ENCODE measurements around the gene SLC29A3.
"Not testable (repeated sequence)": the region's sequence is repeated elsewhere in the genome, so short reads cannot be mapped to it uniquely, and the experiment has no call there.

Gene SLC29A3

DNA sequence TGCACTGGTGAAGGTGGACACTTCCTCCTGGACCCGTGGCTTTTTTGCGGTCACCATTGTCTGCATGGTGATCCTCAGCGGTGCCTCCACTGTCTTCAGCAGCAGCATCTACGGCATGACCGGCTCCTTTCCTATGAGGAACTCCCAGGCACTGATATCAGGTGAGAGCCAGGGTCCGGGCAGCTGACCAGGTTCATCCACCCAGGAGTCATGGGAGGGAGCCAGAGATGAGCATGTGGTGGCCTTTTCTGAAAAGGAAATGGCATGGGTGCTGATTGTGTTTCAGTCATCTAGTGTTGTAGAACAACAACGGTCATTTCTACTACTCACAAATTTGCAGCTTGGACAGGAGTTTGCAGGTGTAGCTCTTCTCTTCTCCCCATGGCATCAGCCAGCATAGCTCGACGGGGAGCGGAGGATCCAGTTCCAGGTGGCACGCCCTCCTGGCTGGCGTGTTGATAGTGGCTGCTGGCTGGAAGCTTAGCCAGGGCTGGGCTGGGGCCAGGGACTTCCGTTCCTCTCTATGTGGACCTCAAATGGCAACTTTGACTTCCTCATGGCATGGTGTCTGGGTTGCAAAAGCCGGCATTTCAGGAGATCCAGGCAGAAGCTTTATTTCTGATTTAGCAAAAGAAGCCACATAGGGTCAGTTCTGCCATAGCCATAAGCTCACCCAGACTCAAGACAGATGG lies 32.7 kb downstream of the SLC29A3 start:
- H3K9me3 ChIP-seq (ENCODE audit: control insufficient read depth, low read length), result no peaks in the 10 kb centered on the region
- DNase-seq (ENCODE audit: low read depth), result no peak
- H3K4me1 ChIP-seq (ENCODE audit: control insufficient read depth, insufficient read depth, low read length), result no peaks in the 10 kb centered on the region
- H3K4me3 ChIP-seq (ENCODE audit: low read length), result no peak overlapping the region
- H3K36me3 ChIP-seq (ENCODE audit: control insufficient read depth, insufficient read depth, low read length, severe bottlenecking), result no peaks in the 10 kb centered on the region
- H3K9ac ChIP-seq (ENCODE audit: low read length), result no peak overlapping the region
- H3K27me3 ChIP-seq (replicated peaks; ENCODE audit: control insufficient read depth, insufficient read depth, low read length), result no peaks in the 10 kb centered on the region

DNA sequence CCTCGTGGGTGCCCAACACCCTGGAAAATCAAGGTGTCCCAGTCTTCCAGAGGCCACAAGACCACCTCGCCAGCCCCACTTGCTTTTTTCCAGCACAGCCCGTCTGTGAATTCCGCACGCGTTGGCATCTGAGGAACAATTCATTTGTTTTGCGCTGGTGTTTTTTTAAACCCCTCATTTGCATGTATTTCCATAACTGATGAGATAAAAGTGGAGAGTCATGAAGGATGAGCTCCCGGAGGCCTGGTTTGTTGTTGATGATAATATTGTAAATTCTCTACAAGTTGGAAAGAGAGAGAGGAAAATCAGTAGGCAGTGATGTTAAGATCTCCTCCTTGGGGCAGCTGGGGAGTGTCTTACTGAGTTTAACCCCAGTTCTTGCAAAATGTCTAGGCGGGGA lies 34.6 kb downstream of the SLC29A3 start:
- Histone ChIP-seq H3K4me3 (ENCODE audit: low read length) (no peak overlapping the region), H3K36me3 (ENCODE audit: control insufficient read depth, insufficient read depth, low read length, severe bottlenecking) (no peaks in the 10 kb centered on the region), H3K9ac (ENCODE audit: low read length) (no peak overlapping the region), H3K9me3 (ENCODE audit: control insufficient read depth, low read length) (no peaks in the 10 kb centered on the region), H3K27me3 (replicated peaks; ENCODE audit: control insufficient read depth, insufficient read depth, low read length) (no peaks in the 10 kb centered on the region), H3K4me1 (ENCODE audit: control insufficient read depth, insufficient read depth, low read length) (no peaks in the 10 kb centered on the region)
- no peak for DNase-seq (ENCODE audit: low read depth)

DNA sequence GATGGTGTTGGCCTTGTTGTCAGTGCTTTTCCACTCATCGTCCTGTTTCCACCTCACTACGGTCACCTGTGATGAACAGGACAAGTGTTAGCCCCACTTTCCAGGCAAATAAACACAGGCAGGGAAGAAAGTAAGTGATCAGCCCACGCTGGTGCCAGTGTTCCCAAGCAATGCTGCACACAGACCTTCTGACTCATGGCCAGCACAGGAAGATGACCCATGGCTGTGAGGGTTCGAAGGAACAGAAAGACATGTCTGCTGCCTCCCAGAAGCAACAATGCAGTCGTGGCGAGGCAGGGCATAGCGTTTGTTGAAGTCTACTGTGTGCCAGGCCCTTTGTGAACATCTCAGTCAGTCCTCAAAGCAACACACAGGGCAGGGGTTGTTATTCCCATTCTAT lies 35.7 kb downstream of the SLC29A3 start:
- peaks cover 6% of the 10 kb centered on the region for H3K4me1 ChIP-seq (ENCODE audit: control insufficient read depth, insufficient read depth, low read length)
- no peak for DNase-seq (ENCODE audit: low read depth)
- no peaks in the 10 kb centered on the region for H3K27me3 ChIP-seq (replicated peaks; ENCODE audit: control insufficient read depth, insufficient read depth, low read length)
- no peak overlapping the region for H3K4me3 ChIP-seq (ENCODE audit: low read length)
- H3K36me3 ChIP-seq (ENCODE audit: control insufficient read depth, insufficient read depth, low read length, severe bottlenecking), result no peaks in the 10 kb centered on the region
- H3K9ac ChIP-seq (ENCODE audit: low read length), result no peak overlapping the region
- H3K9me3 ChIP-seq (ENCODE audit: control insufficient read depth, low read length), result no peaks in the 10 kb centered on the region

DNA sequence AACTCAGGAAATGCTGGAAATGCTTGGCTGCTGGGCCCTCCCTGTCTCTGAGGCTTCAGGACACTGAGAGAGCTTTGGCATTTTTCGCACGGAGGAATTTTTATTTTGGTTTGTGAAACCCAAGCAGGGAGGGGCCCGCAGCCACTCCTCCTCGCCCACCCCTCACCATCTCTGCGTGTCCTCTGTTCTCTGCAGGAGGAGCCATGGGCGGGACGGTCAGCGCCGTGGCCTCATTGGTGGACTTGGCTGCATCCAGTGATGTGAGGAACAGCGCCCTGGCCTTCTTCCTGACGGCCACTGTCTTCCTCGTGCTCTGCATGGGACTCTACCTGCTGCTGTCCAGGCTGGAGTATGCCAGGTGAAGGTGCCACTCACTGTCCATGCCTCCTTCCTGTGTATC lies 36.8 kb downstream of the SLC29A3 start:
- DNase-seq (ENCODE audit: low read depth), result no peak
- H3K36me3 ChIP-seq (ENCODE audit: control insufficient read depth, insufficient read depth, low read length, severe bottlenecking), result no peaks in the 10 kb centered on the region
- no peaks in the 10 kb centered on the region for H3K9me3 ChIP-seq (ENCODE audit: control insufficient read depth, low read length)
- no peak overlapping the region for H3K9ac ChIP-seq (ENCODE audit: low read length)
- no peak overlapping the region for H3K4me3 ChIP-seq (ENCODE audit: low read length)
- no peaks in the 10 kb centered on the region for H3K27me3 ChIP-seq (replicated peaks; ENCODE audit: control insufficient read depth, insufficient read depth, low read length)
- peaks cover 6% of the 10 kb centered on the region for H3K4me1 ChIP-seq (ENCODE audit: control insufficient read depth, insufficient read depth, low read length)

DNA sequence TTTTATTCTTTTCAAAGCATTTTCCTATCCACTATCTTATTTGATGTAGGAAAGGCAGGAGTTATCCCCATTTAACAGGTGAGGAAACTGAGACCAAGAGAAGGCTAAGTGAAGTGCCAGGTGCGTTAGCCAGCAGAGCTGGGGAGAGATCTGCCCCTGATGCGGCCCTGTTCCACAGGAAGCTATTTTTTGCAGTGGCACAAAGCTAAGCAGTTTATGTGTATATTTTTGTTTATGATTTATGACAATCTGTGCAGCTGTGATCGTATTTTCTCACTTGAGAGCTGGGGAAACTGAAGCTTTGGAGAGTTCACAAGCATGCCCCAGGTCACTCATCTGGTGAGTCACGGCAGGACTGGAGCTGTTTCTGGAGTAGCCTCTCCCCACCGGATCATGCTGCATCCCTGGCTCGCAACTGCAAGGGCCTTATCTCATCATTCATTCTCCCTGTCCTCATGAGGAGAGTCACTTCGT lies 38.8 kb downstream of the SLC29A3 start:
- H3K9ac ChIP-seq (ENCODE audit: low read length), result no peak overlapping the region
- H3K4me3 ChIP-seq (ENCODE audit: low read length), result no peak overlapping the region
- no peak for DNase-seq (ENCODE audit: low read depth)
- no peaks in the 10 kb centered on the region for H3K27me3 ChIP-seq (replicated peaks; ENCODE audit: control insufficient read depth, insufficient read depth, low read length)
- H3K9me3 ChIP-seq (ENCODE audit: control insufficient read depth, low read length), result no peaks in the 10 kb centered on the region
- H3K36me3 ChIP-seq (ENCODE audit: control insufficient read depth, insufficient read depth, low read length, severe bottlenecking), result no peaks in the 10 kb centered on the region
- H3K4me1 ChIP-seq (ENCODE audit: control insufficient read depth, insufficient read depth, low read length), result peaks cover 6% of the 10 kb centered on the region

DNA sequence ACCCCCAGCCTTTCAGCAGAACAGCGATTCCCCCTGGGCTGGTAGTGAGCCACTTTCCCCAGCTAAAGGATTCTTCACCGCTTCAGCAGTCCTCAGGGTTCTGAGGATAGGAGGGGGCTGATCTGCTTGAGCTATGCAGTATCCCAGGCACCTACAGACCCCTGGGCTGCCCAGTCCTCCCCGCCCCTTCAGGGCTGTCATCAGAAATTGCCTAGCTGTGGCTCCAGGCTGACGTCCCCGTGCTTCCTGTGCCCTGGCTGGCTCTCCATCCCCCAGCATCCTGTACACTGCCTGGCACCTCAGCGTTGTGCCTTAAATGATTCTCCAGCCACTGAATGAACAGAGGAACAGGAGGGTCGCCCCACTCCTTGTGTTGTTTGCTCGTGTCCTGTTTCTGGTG lies 39.2 kb downstream of the SLC29A3 start:
- no peaks in the 10 kb centered on the region for H3K27me3 ChIP-seq (replicated peaks; ENCODE audit: control insufficient read depth, insufficient read depth, low read length)
- H3K9ac ChIP-seq (ENCODE audit: low read length), result no peak overlapping the region
- no peaks in the 10 kb centered on the region for H3K9me3 ChIP-seq (ENCODE audit: control insufficient read depth, low read length)
- peaks cover 6% of the 10 kb centered on the region for H3K4me1 ChIP-seq (ENCODE audit: control insufficient read depth, insufficient read depth, low read length)
- no peaks in the 10 kb centered on the region for H3K36me3 ChIP-seq (ENCODE audit: control insufficient read depth, insufficient read depth, low read length, severe bottlenecking)
- DNase-seq (ENCODE audit: low read depth), result no peak
- H3K4me3 ChIP-seq (ENCODE audit: low read length), result no peak overlapping the region

DNA sequence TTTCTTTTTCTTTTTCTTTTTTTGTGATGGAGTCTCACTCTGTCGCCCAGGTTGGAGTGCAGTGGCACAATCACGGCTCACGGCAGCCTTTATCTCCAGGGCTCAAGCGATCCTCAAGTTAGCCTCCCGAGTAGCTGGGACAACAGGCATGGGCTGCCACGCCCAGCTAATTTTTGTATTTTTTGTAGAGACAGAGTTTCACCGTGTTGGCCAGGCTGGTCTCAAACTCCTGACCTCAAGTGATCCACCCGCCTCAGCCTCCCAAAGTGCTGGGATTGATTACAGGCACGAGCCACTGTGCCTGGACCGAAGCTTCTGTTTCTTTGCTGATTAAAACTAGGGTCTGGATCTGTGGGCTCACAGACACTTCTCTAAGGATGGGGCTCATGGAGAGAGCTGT lies 39.8 kb downstream of the SLC29A3 start:
- not testable (repeated sequence) for DNase-seq (ENCODE audit: low read depth); H3K4me3 ChIP-seq (ENCODE audit: low read length); H3K9ac ChIP-seq (ENCODE audit: low read length); H3K9me3 ChIP-seq (ENCODE audit: control insufficient read depth, low read length); H3K27me3 ChIP-seq (replicated peaks; ENCODE audit: control insufficient read depth, insufficient read depth, low read length); H3K4me1 ChIP-seq (ENCODE audit: control insufficient read depth, insufficient read depth, low read length); H3K36me3 ChIP-seq (ENCODE audit: control insufficient read depth, insufficient read depth, low read length, severe bottlenecking)

DNA sequence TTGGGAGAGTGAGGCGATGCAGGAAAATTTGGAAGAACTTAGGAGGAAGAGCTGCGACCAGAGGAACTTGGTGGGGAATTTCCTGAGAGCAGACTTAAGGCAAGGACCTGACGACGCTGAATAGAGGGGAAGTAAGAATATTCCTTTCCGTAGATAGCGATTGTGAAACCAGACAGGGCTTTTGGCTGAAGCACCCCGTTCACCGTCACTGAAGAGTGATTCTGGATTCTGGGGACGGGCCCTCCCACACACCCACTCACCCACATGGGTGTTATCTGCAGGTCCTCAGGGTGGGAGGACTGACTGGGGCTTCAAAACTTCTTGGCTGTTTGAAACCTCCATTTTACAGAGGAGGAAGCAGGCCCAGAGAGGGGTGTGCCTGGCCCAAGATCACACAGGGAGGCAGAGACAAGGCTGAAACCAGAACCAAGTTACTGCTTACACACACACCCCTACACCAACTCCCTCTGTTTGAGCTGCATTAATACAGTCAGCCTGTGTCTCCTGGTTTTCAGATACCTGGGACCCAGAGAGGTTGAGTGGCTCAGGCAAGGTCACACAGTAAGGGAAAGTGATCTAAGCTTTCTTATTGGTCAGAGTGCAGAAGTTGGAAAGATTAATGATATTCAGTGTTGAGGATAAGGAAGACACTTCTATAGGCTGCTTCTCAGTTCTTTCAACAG lies 40.4 kb downstream of the SLC29A3 start:
- Histone ChIP-seq H3K36me3 (ENCODE audit: control insufficient read depth, insufficient read depth, low read length, severe bottlenecking) (no peaks in the 10 kb centered on the region), H3K4me1 (ENCODE audit: control insufficient read depth, insufficient read depth, low read length) (peaks cover 6% of the 10 kb centered on the region), H3K9ac (ENCODE audit: low read length) (peak overlapping the region; percentile 25), H3K4me3 (ENCODE audit: low read length) (no peak overlapping the region), H3K27me3 (replicated peaks; ENCODE audit: control insufficient read depth, insufficient read depth, low read length) (no peaks in the 10 kb centered on the region), H3K9me3 (ENCODE audit: control insufficient read depth, low read length) (no peaks in the 10 kb centered on the region)
- DNase-seq (ENCODE audit: low read depth), result no peak

DNA sequence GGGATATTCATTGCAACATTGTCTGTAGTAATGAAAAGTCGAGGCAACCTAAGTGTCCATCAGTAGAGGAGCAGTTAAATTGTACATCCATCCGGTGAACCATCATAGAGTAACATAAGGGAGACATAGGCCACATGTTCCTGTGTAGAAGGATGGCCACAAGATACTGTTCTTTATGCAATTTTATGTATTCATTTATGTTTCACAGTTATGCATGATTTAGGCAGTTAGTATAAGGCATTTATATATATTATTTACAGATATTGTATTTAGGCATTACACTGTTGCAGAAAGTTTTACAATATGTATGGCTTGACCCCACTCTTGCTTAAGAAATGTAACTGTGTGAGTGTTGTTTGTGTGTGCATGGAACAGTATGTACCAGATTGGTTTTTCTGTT lies 41.7 kb downstream of the SLC29A3 start:
- DNase-seq (ENCODE audit: low read depth), result no peak
- H3K9me3 ChIP-seq (ENCODE audit: control insufficient read depth, low read length), result no peaks in the 10 kb centered on the region
- no peaks in the 10 kb centered on the region for H3K36me3 ChIP-seq (ENCODE audit: control insufficient read depth, insufficient read depth, low read length, severe bottlenecking)
- no peaks in the 10 kb centered on the region for H3K27me3 ChIP-seq (replicated peaks; ENCODE audit: control insufficient read depth, insufficient read depth, low read length)
- H3K4me1 ChIP-seq (ENCODE audit: control insufficient read depth, insufficient read depth, low read length), result peaks cover 6% of the 10 kb centered on the region
- H3K4me3 ChIP-seq (ENCODE audit: low read length), result no peak overlapping the region
- no peak overlapping the region for H3K9ac ChIP-seq (ENCODE audit: low read length)

DNA sequence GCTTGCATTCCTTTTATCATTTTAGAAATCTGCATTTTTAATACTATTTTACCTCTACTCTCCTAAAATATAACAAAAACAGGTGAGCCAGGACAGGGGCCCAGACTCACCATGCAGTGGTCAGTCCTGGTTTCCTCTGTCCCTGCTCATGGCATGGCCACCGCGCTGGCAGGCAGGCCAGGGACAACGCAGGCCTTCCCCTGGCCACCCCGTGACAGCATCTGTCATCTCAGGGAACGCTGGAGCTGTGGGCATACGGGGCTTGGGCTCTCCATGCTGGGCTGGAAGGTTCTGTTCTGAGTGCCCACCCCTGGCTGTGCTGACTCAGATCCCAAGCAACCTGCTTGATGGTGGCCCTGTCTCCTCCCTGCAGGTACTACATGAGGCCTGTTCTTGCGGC lies 42.5 kb downstream of the SLC29A3 start:
- no peak overlapping the region for H3K9ac ChIP-seq (ENCODE audit: low read length)
- H3K27me3 ChIP-seq (replicated peaks; ENCODE audit: control insufficient read depth, insufficient read depth, low read length), result no peaks in the 10 kb centered on the region
- no peaks in the 10 kb centered on the region for H3K9me3 ChIP-seq (ENCODE audit: control insufficient read depth, low read length)
- no peak for DNase-seq (ENCODE audit: low read depth)
- H3K4me3 ChIP-seq (ENCODE audit: low read length), result no peak overlapping the region
- no peaks in the 10 kb centered on the region for H3K36me3 ChIP-seq (ENCODE audit: control insufficient read depth, insufficient read depth, low read length, severe bottlenecking)
- H3K4me1 ChIP-seq (ENCODE audit: control insufficient read depth, insufficient read depth, low read length), result peaks cover 6% of the 10 kb centered on the region

DNA sequence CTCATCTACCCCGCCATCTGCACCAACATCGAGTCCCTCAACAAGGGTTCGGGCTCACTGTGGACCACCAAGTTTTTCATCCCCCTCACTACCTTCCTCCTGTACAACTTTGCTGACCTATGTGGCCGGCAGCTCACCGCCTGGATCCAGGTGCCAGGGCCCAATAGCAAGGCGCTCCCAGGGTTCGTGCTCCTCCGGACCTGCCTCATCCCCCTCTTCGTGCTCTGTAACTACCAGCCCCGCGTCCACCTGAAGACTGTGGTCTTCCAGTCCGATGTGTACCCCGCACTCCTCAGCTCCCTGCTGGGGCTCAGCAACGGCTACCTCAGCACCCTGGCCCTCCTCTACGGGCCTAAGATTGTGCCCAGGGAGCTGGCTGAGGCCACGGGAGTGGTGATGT lies 43.1 kb downstream of the SLC29A3 start:
- H3K27me3 ChIP-seq (replicated peaks; ENCODE audit: control insufficient read depth, insufficient read depth, low read length), result no peaks in the 10 kb centered on the region
- H3K9me3 ChIP-seq (ENCODE audit: control insufficient read depth, low read length), result no peaks in the 10 kb centered on the region
- no peaks in the 10 kb centered on the region for H3K36me3 ChIP-seq (ENCODE audit: control insufficient read depth, insufficient read depth, low read length, severe bottlenecking)
- peaks cover 6% of the 10 kb centered on the region for H3K4me1 ChIP-seq (ENCODE audit: control insufficient read depth, insufficient read depth, low read length)
- no peak for DNase-seq (ENCODE audit: low read depth)
- H3K9ac ChIP-seq (ENCODE audit: low read length), result no peak overlapping the region
- H3K4me3 ChIP-seq (ENCODE audit: low read length), result no peak overlapping the region
